HepG2 (cell line): ENCODE results near the gene SRF. TPM values are rescaled to one million over a fixed set of nuclear protein-coding genes. Genes with fewer than 3 reads are reported as not detected.
A peak's percentile ranks its signal among the peaks of the same experiment; 100 is the strongest.

Experiments
- ATAC-seq: fragments of 200-7000 bp; cut with Tn5 transposase; 3 replicates; pipeline ENCODE4 v1.9.1; 2020; ENCODE audit warnings: mild to moderate bottlenecking, moderate library complexity
- BruUV-seq: library from RNA; stranded (reverse); fragments of 400-500 nt; replicated peaks from 2 replicates; lab custom pipeline; 2021; lab: Mats Ljungman, UMichigan
- CTCF ChIA-PET: fragments of 300-600 bp; formaldehyde crosslinking; extraction: SDS; loops from one replicate; lab custom pipeline; 2021; ENCODE audit warnings: low total read pairs, inconsistent platforms, low intra/inter-chr PET ratio; lab: Yijun Ruan, JAX
- POLR2A ChIA-PET: fragments of 350-600 bp; sonication (Branson Sonifier 250); formaldehyde crosslinking; loops from one replicate; lab custom pipeline; 2020; ENCODE audit warnings: antibody characterized with exemption, inconsistent platforms; lab: Yijun Ruan, JAX
- DNase-seq: peaks from one replicate; pipeline ENCODE4 v3.0.0-alpha.2; 2015; ENCODE audit warnings: low spot score
- FAIRE-seq: peaks from 3 replicates; lab custom pipeline; 2011; peaks lifted over from hg19 to GRCh38; lab: Jason Lieb, UNC
- H2AFZ ChIP-seq: one replicate; pipeline ENCODE4 v1.6.1; 2011; ENCODE audit warnings: low read length, inconsistent platforms
- H3K27ac ChIP-seq: fragments of 300-600 bp; 3 replicates; pipeline ENCODE4 v1.8.0; 2011; ENCODE audit warnings: mixed run types, mild to moderate bottlenecking, mixed read lengths, low read length, inconsistent platforms; ENCODE audit not compliant: insufficient read depth; ENCODE audit errors: extremely low read length
- H3K27me3 ChIP-seq, 2 experiments: fragments of 200-600 bp in 1 of 2; 2 replicates in 1 of 2; 3 replicates in 1 of 2; pipeline versions ENCODE4 v1.6.0 to v1.8.0; 2011; ENCODE audit warnings: low read length in 2 of 2, mild to moderate bottlenecking in 2 of 2, moderate library complexity in 2 of 2, inconsistent platforms in 1 of 2; ENCODE audit not compliant: insufficient read depth in 2 of 2, control insufficient read depth in 1 of 2
- H3K36me3 ChIP-seq, 2 experiments: fragments of 200-600 bp in 1 of 2; replicated peaks in 1 of 2; 2 replicates in 1 of 2; 3 replicates in 1 of 2; pipeline versions ENCODE4 v1.5.1 to v1.8.0; 2011; ENCODE audit warnings: low read length in 2 of 2, inconsistent platforms in 1 of 2; ENCODE audit not compliant: insufficient read depth in 2 of 2, control insufficient read depth in 1 of 2
- H3K4me1 ChIP-seq: 2 replicates; pipeline ENCODE4 v1.5.1; 2012; ENCODE audit warnings: low read length, inconsistent platforms; ENCODE audit not compliant: insufficient read depth
- H3K4me2 ChIP-seq: 2 replicates; pipeline ENCODE4 v1.6.0; 2011; ENCODE audit warnings: low read depth, low read length, inconsistent platforms
- H3K4me3 ChIP-seq, 3 experiments: fragments of 200-600 bp in 1 of 3; sonication (generic), shearing (Covaris generic) in 1 of 3; replicated peaks in 1 of 3; 2 replicates each; pipeline ENCODE4 v1.5.1; 2011 to 2016; ENCODE audit warnings: low read length in 3 of 3, inconsistent platforms in 2 of 3, low read depth in 2 of 3, mild to moderate bottlenecking in 2 of 3, control low read depth in 1 of 3, mixed read lengths in 1 of 3; ENCODE audit not compliant: insufficient read depth in 1 of 3
- H3K79me2 ChIP-seq: one replicate; pipeline ENCODE4 v1.6.1; 2011; ENCODE audit warnings: low read length, inconsistent platforms; ENCODE audit not compliant: insufficient read depth
- H3K9ac ChIP-seq: 2 replicates; pipeline ENCODE4 v1.6.0; 2011; ENCODE audit warnings: mild to moderate bottlenecking, low read depth, low read length, inconsistent platforms; ENCODE audit not compliant: insufficient read depth
- H3K9me3 ChIP-seq: 2 replicates; pipeline ENCODE4 v1.5.1; 2012; ENCODE audit warnings: mild to moderate bottlenecking, low read length
- H4K20me1 ChIP-seq: 2 replicates; pipeline ENCODE4 v1.6.0; 2011; ENCODE audit warnings: inconsistent platforms, mild to moderate bottlenecking, low read length, moderate library complexity; ENCODE audit not compliant: insufficient read depth
- CHCHD3 ChIP-seq: sonication (generic); formaldehyde crosslinking; IDR thresholded peaks from 2 replicates; pipeline ENCODE4 v1.8.0; 2022; ENCODE audit warnings: mild to moderate bottlenecking, missing genetic modification reagents, moderate library complexity
- DMTF1 ChIP-seq: sonication (generic); formaldehyde crosslinking; IDR thresholded peaks from 2 replicates; pipeline ENCODE4 v1.4.0; 2020; ENCODE audit warnings: mild to moderate bottlenecking, missing genetic modification reagents
- WGBS: methylation state at CpG from one replicate; pipeline ENCODE4 v1.1.6; 2017; ENCODE audit warnings: low lambda C conversion rate; 5-methylcytosine and 5-hydroxymethylcytosine counted together
- in situ Hi-C: cut with HindIII; loops from 2 replicates; pipeline ENCODE4 v1.10.0; 2017; ENCODE audit warnings: low pct_unique_long_range_greater_than_20kb; ENCODE audit not compliant: extremely low pct_ligation_motif_present
- intact Hi-C: fragments of 100-400 bp; cut with micrococcal nuclease; formaldehyde crosslinking; loops from one replicate; pipeline ENCODE4 v1.10.0; 2022; ENCODE audit not compliant: unreplicated experiment
- polyA plus RNA-seq, 8 experiments: library from polyadenylated mRNA; depleted of rRNA in 3 of 8; stranded (reverse) in 7 of 8; unstranded in 1 of 8; fragments of >200 nt; fragmentation: Illumina TruSeq in 4 of 8; extraction: Trizol in 4 of 8; gene quantifications; 2 replicates each; pipeline versions ENCODE4 v1.2.1 to v1.2.3, GENCODE V29; 2011 to 2016; ENCODE audit warnings: low read depth in 4 of 8, missing spikeins in 1 of 8, mixed read lengths in 1 of 8; ENCODE audit not compliant: insufficient read depth in 1 of 8
- total RNA-seq, 5 experiments: library from RNA; depleted of rRNA; stranded (reverse); fragments of >200 nt; fragmentation: Illumina TruSeq; extraction: Trizol; gene quantifications; 2 replicates each; pipeline ENCODE4 v1.2.3, GENCODE V29; 2016; ENCODE audit warnings: low read depth in 1 of 5

The SRF gene
- total and polyA plus RNA-seq, 2 of the 13 experiments (the other 11 are each of a cell fraction or from before 2014, with no cell fraction given): 25.5 to 44.1 TPM

- no peak overlapping the region; the same call in 1 of the 2 replicates for H3K4me2 ChIP-seq
- DNase-seq: no peak
Measured at GRCh38 chr6:43125555-43125954, 45.5 kb upstream of the SRF start.

More at GRCh38 chr6:43125555-43125954, 45.5 kb upstream of the SRF start:
- Histone ChIP-seq H4K20me1 (no peaks in the 10 kb centered on the region), H3K79me2 (peaks cover 50% of the 10 kb centered on the region), H3K4me1 (peaks cover 50% of the 10 kb centered on the region), H3K9ac (no peak overlapping the region), H3K9me3 (no peaks in the 10 kb centered on the region), H3K4me3 (no peak overlapping the region), H2AFZ (no peak overlapping the region), H3K27me3 (no peaks in the 10 kb centered on the region), H3K36me3 (peaks cover 7 to 9% of the 10 kb centered on the region in 2 experiments; a peak in 4 of 5 replicates), H3K27ac (no peak overlapping the region)
- 100% methylated on average over 1 of the region's 1 CpG for WGBS
- TF ChIP-seq CHCHD3 (0 out of 2 replicates have a peak, but pooled peaks have one; percentile 17), DMTF1 (CRISPR knock-in tag) (no peak)
- intact Hi-C loops (no loop called here), in situ Hi-C loops (loop anchor here (10.0 kb wide), 1 partner anchor 51 kb away; the partner anchor contains the start of gene PTK7)
- ATAC-seq: peak; percentile 7; the same call in 1 of the 3 replicates
- no peak for FAIRE-seq
- CTCF ChIA-PET: no interaction called here
- no TSS peak for BruUV-seq
- POLR2A ChIA-PET: interaction anchor here (0.8 to 2.9 kb wide), 6 partner anchors 10 to 71 kb away, joined by 3 to 19 read pairs (median 4); partner anchors contain the start of genes CUL7, KLC4, MRPL2 and PTK7
